VCaP (cell line): ENCODE results near the gene FLACC1.

ENCODE experiments used
- H3K27ac ChIP-seq: fragments of 450-650 bp; 2 replicates; pipeline ENCODE4 v1.5.1; 2017
- CTCF ChIP-seq: fragments of 450-650 bp; conservative IDR thresholded peaks from 2 replicates; pipeline ENCODE4 v1.5.1; 2017; ENCODE audit warnings: mild to moderate bottlenecking, moderate library complexity

The FLACC1 gene

GRCh38 chr2:201266629-201267028 lies 90.5 kb downstream of the FLACC1 start:
- H3K27ac ChIP-seq = no peak overlapping the region
- TF ChIP-seq CTCF = no peak

GRCh38 chr2:201264472-201265173 lies 92.5 kb downstream of the FLACC1 start:
- no peak for TF ChIP-seq CTCF
- no peak overlapping the region for H3K27ac ChIP-seq

- H3K27ac ChIP-seq = no peak overlapping the region
- no peak for TF ChIP-seq CTCF
Measured at GRCh38 chr2:201263779-201264178, 93.4 kb downstream of the FLACC1 start.

GRCh38 chr2:201262718-201263117 lies 94.4 kb downstream of the FLACC1 start:
- no peak for TF ChIP-seq CTCF
- H3K27ac ChIP-seq = no peak overlapping the region

GRCh38 chr2:201261906-201262305 lies 95.2 kb downstream of the FLACC1 start:
- H3K27ac ChIP-seq = no peak overlapping the region
- TF ChIP-seq CTCF = no peak

- H3K27ac ChIP-seq = no peak overlapping the region
- no peak for TF ChIP-seq CTCF
Measured at GRCh38 chr2:201261471-201261870, 95.7 kb downstream of the FLACC1 start.

GRCh38 chr2:201260302-201260800 lies 96.8 kb downstream of the FLACC1 start, which contains the start of gene CASP8:
TSS of gene CASP8 (plus strand) at chr2:201260536. CDS start at chr2:201266487, 5,951 bp downstream.
- H3K27ac ChIP-seq = no peak within 1 kb of the TSS
- TF ChIP-seq CTCF = no peak
